ENCODE results near the gene TTC9B. TPM values are rescaled to one million over a fixed set of nuclear protein-coding genes. Genes with fewer than 3 reads are reported as not detected.

The TTC9B gene
- total and polyA plus RNA-seq, 2 of the 13 experiments (the other 11 are each of a cell fraction or from before 2014, with no cell fraction given) = not detected

GRCh38 chr19:40217934-40218890 lies at the start of gene TTC9B (continued):
- TF ChIP-seq HDAC2 (CRISPR knock-in tag; IDR thresholded peaks at IDR 0.05) (peak; percentile 34; the same call in 1 of the 2 replicates), ZNF354B (CRISPR knock-in tag; IDR thresholded peaks at IDR 0.05) (no peak), ISL2 (CRISPR knock-in tag; IDR thresholded peaks at IDR 0.05) (no peak), ATF3 (CRISPR knock-in tag; IDR thresholded peaks at IDR 0.05) (no peak), GATA4 (IDR thresholded peaks at IDR 0.05; ENCODE audit: borderline replicate concordance, low read depth) (no peak), REPIN1 (CRISPR knock-in tag; IDR thresholded peaks at IDR 0.05; ENCODE audit: borderline replicate concordance, low read depth) (no peak), GPBP1L1 (CRISPR knock-in tag; IDR thresholded peaks at IDR 0.05) (no peak), YEATS4 (CRISPR knock-in tag; IDR thresholded peaks at IDR 0.05; ENCODE audit: borderline replicate concordance) (no peak), TAF1 (CRISPR knock-in tag; IDR thresholded peaks at IDR 0.05) (no peak), MED8 (CRISPR knock-in tag; IDR thresholded peaks at IDR 0.05; ENCODE audit: insufficient replicate concordance) (no peak), ZNF687 (CRISPR knock-in tag; IDR thresholded peaks at IDR 0.05) (peak; percentile 35; the same call in 1 of the 2 replicates), HOMEZ (CRISPR knock-in tag; IDR thresholded peaks at IDR 0.05; ENCODE audit: low read depth) (no peak), ZNF546 (CRISPR knock-in tag; conservative IDR thresholded peaks at IDR 0.05) (no peak), ZNF564 (CRISPR knock-in tag; IDR thresholded peaks at IDR 0.05) (no peak), TMF1 (CRISPR knock-in tag; IDR thresholded peaks at IDR 0.05; ENCODE audit: low read depth) (no peak), NR2F6 (IDR thresholded peaks at IDR 0.05) (no peak), NR2F6 (CRISPR knock-in tag; IDR thresholded peaks at IDR 0.05) (no peak), ZNF703 (CRISPR knock-in tag; IDR thresholded peaks at IDR 0.05; ENCODE audit: borderline replicate concordance) (no peak), DR1 (CRISPR knock-in tag; IDR thresholded peaks at IDR 0.05) (no peak)
